ENCODE measurements around the gene PHACTR2. TPM values are rescaled to one million over a fixed set of nuclear protein-coding genes. Genes with fewer than 3 reads are reported as not detected.
A peak's percentile ranks its signal among the peaks of the same experiment; 100 is the strongest.

Gene PHACTR2
- total RNA-seq, 4 donors from 2014 or later, result 50.8 to 102 (median 65.1) TPM

- TF ChIP-seq CTCF (IDR thresholded peaks at IDR 0.05), result no peak
- DNase-seq (ENCODE audit: low spot score), result no peak
- no peak for ATAC-seq (ENCODE audit: low FRiP score)
Measured at GRCh38 chr6:143695130-143695968, 17.6 kb downstream of the PHACTR2 start.

GRCh38 chr6:143695969-143696663, 18.4 kb downstream of the PHACTR2 start:
- ATAC-seq (ENCODE audit: low FRiP score) (no peak), DNase-seq (ENCODE audit: low spot score) (no peak)
- no peak for TF ChIP-seq CTCF (IDR thresholded peaks at IDR 0.05)

DNA sequence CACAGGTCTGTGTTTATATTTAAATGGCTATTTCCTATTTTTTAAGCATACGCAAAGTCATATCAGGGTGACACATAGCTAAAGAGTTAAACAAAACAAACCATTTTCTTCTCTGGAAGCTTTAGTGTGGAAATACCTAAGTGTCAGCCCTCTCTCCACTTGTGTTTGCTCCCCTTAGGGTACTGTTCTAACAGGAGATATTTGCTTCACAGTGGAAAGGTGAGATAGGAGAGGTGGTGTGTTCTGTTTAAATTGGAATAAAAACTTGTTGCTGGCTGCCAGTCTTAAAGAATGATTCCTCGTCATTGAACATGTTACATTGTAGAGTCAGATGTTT, 18.9 kb downstream of the PHACTR2 start:
- ATAC-seq (ENCODE audit: low FRiP score), result no peak
- no peak for TF ChIP-seq CTCF (IDR thresholded peaks at IDR 0.05)
- no peak for DNase-seq (ENCODE audit: low spot score)

- DNase-seq (ENCODE audit: low spot score) (no peak), ATAC-seq (ENCODE audit: low FRiP score) (peak; percentile 35)
- no peak for TF ChIP-seq CTCF (IDR thresholded peaks at IDR 0.05)
Measured at GRCh38 chr6:143697076-143697800, 19.5 kb downstream of the PHACTR2 start.

DNA sequence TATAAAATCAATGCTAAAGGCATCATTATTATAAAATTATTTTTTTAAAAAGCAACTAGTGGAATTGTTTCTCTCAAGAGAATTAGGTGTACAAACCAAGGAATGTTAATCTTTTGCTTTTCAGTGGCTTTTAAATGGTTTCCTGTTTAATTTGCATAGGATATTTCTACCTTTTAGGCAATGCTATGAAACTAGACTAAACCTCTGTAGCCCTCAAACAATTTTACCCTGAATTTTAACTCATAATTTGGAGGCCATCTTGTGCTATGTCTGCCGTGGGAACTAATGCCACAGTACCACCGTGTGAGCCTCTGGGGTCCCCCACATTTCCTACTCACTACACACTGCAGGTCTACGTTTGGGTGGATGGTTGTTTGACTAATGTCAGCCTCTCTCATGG, 20.6 kb downstream of the PHACTR2 start:
- DNase-seq (ENCODE audit: low spot score) (no peak), ATAC-seq (ENCODE audit: low FRiP score) (no peak)
- TF ChIP-seq CTCF (IDR thresholded peaks at IDR 0.05), result no peak

GRCh38 chr6:143698759-143699429, 21.1 kb downstream of the PHACTR2 start:
- ATAC-seq (ENCODE audit: low FRiP score) (no peak), DNase-seq (ENCODE audit: low spot score) (no peak)
- no peak for TF ChIP-seq CTCF (IDR thresholded peaks at IDR 0.05)
